ENCODE results near the gene SLC22A31.

DNA sequence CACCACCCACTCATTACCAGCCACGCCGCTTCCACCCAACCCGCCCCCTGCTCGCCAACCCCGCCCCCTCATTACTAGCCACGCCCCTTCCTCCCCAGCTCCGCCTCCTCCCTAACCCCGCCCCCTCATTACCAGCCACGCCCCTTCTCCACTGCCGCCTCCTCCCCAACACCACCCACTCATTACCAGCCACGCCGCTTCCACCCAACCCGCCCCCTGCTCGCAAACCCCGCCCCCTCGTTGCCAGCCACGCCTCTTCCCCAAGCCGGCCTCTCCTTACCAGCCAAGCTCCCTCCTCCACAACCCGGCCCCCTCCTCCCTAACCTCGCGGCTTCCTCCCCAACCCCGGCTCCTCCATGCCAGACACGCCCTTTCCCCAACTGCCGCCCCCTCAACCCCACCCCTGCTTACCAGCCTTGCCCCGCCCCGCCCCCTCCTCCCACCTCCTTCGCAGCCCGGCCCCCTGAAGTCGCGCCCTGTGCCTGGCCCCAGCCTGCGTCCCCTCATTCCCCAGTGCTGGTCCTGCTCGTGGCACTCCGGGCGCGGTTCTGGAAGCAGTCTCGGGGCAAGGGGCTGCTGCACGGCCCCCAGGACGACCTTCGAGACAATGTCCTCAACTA, 7.3 kb downstream of the SLC22A31 start:
- TF ChIP-seq PBX3 (IDR thresholded peaks at IDR 0.05) = no peak
- TF ChIP-seq, protein P1, sequence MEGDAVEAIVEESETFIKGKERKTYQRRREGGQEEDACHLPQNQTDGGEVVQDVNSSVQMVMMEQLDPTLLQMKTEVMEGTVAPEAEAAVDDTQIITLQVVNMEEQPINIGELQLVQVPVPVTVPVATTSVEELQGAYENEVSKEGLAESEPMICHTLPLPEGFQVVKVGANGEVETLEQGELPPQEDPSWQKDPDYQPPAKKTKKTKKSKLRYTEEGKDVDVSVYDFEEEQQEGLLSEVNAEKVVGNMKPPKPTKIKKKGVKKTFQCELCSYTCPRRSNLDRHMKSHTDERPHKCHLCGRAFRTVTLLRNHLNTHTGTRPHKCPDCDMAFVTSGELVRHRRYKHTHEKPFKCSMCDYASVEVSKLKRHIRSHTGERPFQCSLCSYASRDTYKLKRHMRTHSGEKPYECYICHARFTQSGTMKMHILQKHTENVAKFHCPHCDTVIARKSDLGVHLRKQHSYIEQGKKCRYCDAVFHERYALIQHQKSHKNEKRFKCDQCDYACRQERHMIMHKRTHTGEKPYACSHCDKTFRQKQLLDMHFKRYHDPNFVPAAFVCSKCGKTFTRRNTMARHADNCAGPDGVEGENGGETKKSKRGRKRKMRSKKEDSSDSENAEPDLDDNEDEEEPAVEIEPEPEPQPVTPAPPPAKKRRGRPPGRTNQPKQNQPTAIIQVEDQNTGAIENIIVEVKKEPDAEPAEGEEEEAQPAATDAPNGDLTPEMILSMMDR (IDR thresholded peaks at IDR 0.05) = no peak
- TF ChIP-seq RAD21 (IDR thresholded peaks at IDR 0.05; ENCODE audit: low read length) = no peak

All from SK-N-SH (cell line).